NK-92 treated with Interleukin-12 subunit alpha and Interleukin-12 subunit beta, amount 100 ng/mL, for 24 hours (cell line): ENCODE data around the gene WDR59.
"Not testable (repeated sequence)": the region's sequence is repeated elsewhere in the genome, so short reads cannot be mapped to it uniquely, and the experiment has no call there.

ENCODE experiments used
- DNase-seq: peaks from one replicate; lab custom pipeline; 2025; lab: John Stamatoyannopoulos, UW

WDR59 gene

GRCh38 chr16:74984529-74985296 lies at the start of gene WDR59:
TSS of gene WDR59 (minus strand) at chr16:74985123. CDS start at chr16:74985017, 106 bp downstream.
- peak; percentile 96 for DNase-seq

GRCh38 chr16:75032655-75033054 lies 47.7 kb upstream of the WDR59 start:
- DNase-seq = no peak

DNA sequence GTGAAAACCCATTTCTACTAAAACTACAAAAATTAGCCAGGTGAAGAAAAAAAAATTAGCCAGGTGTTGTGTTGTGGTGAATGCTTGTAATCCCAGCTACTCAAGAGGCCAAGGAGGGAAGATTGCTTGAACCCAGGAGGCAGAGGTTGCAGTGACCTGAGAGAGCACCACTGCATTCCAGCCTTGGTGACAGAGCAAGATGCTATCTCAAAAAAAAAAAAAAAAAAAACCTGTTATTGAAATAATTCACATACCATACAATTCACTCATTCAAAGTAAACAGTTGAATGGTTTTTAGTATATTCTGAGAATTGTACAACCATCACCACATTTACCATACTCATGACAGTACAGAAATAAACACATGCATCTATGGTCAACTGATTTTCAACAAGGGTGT lies 44.9 kb upstream of the WDR59 start:
- DNase-seq = no peak

GRCh38 chr16:75028544-75029135 lies 43.7 kb upstream of the WDR59 start:
- no peak for DNase-seq

GRCh38 chr16:75027520-75028300 lies 42.8 kb upstream of the WDR59 start:
- DNase-seq = no peak

GRCh38 chr16:75026892-75027391 lies 42.0 kb upstream of the WDR59 start:
- DNase-seq = no peak

DNA sequence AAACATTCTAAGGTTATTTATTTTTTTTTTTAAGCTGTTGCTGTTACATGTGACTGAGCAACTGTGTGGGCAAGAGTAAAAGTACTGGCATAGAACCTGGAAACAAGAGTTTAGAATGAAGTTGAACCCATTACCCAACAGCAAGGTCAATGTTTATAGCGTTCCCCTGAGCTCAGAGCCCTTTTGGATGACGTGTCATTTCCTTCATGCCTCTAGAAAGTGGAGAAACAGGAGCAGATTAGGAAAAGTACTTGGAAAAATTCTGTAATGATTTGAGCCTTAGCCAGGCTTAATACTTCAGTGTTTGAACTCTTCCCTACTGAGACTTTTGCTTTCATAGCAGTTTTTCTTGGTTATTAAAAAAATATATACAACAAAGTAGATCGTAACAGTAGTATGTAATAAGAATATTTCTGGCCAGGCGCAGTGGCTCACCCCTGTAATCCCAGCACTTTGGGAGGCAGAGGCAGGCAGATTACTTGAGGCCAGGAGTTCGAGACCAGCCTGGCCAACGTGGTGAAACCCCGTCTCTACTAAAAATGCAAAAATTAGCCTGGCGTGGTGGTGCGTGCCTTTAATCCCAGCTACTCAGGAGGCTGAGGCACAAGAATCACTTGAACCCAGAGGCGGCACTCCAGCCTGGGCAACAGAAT lies 41.4 kb upstream of the WDR59 start:
- DNase-seq = not testable (repeated sequence)

- DNase-seq = no peak
These were observed 40.8 kb upstream of the WDR59 start for GRCh38 chr16:75025761-75026160.

DNA sequence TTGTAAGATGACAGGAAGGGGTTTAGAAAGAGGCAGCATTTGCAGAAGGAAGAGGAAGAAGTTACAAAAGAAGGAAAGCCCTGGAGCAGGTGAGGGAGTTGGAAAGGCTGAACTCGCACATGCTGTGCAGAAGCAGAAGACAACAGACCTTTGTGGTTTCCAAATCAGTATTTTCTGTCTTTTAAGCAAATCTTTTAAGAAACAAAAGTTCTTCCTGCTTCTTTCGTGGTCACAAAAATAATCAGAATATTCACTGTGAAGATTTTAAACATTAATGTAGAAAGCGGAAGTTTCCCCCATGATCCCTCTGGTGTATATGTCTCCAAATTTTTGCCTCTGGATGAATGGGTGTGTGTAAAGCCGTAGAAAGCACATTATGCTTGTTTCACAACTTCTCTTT lies 39.7 kb upstream of the WDR59 start:
- no peak for DNase-seq

- no peak for DNase-seq
These were observed 39.3 kb upstream of the WDR59 start for GRCh38 chr16:75024182-75024581.

GRCh38 chr16:75023009-75023408 lies 38.1 kb upstream of the WDR59 start:
- DNase-seq = no peak

DNA sequence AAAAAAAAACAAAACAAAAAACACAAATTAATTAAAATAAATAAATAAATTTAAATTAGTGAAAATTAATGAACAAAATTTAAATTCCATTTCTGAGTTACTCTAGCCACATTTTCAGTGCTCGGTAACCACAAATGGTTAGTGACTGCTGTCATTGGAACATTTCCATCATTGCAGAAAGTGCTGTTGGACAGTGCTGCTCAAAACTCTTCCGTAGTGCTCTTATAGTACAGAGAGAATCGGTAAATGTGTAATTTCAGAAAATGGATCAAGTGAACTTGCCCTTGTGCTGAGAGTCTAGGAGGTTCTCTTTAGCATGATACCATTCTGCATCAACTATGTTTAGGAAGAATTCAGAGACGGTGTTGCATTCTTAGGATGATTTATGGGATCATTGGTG lies 37.6 kb upstream of the WDR59 start:
- no peak for DNase-seq

DNA sequence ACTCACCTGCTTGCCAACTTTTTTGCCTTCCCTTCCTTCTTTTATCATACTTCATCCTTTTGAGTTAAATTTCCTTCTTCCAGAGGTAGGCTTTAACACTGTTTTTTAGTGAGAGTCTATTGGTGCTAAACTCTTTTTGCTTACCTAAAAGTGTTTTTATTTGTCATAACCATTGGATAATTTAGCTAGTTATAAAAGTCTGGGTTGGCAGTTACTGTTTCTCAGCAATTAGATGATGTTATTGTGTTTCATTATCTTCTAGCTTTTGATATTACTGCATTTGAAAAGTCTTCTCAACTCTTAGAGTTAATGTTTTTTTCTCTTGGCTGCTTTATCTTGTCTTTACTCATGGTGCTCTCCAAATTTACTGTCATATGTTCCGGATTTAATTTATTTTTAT lies 36.5 kb upstream of the WDR59 start:
- DNase-seq = no peak

- no peak for DNase-seq
These were observed 34.7 kb upstream of the WDR59 start for GRCh38 chr16:75019586-75019985.

GRCh38 chr16:75019007-75019406 lies 34.1 kb upstream of the WDR59 start:
- no peak for DNase-seq

- DNase-seq = no peak
These were observed 33.0 kb upstream of the WDR59 start for GRCh38 chr16:75017670-75018525.

- not testable (repeated sequence) for DNase-seq
These were observed 31.6 kb upstream of the WDR59 start for GRCh38 chr16:75016451-75017081.

DNA sequence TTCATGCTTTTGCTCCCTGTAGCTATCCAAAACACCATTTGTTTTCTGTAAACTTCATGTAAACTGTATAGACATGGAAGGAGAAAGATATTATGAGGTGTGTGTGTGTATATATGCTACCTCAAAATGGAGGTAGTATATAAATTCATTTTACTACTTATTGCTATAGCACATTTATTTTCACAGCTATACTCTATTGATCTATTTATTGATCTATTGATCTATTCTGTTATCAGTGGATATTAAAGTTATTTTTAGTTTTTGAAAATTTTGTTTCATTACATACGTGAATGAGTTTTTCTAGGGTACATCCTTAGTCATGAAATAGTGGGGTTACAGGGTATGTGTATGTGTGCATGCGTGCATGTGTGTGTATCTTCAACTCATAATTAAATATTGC lies 29.4 kb upstream of the WDR59 start:
- DNase-seq = no peak

DNA sequence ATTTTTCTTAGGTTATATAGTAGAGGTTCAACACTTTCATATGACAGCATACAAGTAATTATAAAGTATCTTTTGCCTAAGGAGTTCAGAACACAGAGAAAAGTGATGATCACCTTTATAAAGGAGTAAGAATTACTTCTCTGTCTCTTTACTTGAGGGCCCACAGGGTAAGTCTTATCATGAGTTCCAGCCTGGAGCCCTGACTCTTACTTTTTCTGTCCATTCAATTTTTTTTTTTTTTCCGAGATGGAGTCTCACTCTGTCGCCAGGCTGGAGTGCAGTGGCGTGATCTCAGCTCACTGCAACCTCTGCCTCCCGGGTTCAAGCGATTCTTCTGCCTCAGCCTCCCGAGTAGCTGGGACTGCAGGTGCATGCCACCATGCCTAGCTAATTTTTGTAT lies 28.2 kb upstream of the WDR59 start:
- not testable (repeated sequence) for DNase-seq

DNA sequence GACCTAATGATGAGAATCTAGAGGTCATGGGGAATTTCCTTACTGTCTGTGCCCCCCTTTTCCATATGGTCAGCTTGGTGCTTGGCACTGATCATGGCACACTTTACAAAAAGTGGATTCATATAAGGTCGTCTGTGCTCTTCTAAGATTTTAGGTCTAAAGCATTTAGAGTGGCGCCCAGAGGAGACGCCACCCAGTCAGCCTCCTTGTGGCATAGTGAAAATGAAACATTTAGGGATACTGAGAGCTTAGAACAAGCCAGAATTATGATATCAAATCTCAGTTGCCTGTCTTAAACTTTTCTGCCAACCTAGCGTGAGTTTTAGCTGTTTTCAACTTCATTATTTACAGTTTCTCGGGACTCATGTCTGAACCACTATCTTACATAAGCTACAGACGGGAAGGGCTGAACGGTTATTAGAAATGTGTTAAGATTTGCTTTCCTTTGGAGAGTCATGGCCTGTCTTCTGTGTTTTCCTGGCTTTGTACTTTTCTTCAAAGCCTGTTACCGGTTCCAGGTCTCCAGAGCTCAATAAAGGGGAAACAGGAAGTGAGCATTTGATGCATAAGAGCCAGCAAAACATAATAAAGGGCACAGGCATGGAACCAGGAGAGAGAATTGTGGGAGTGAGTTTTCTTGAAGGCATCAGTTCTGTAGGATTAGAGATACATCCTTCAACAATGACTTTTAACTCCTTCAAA lies 27.6 kb upstream of the WDR59 start:
- DNase-seq = no peak
